LNCAP (cell line): ENCODE measurements around the gene TMEM132D.

Source experiments
- CTCF ChIP-seq: fragments of 450-650 bp; IDR thresholded peaks from 2 replicates; pipeline ENCODE4 v1.5.1; 2017; ENCODE audit warnings: mild to moderate bottlenecking

The TMEM132D gene

GRCh38 chr12:129082441-129082840, 821.4 kb downstream of the TMEM132D start:
- TF ChIP-seq CTCF, result no peak

DNA sequence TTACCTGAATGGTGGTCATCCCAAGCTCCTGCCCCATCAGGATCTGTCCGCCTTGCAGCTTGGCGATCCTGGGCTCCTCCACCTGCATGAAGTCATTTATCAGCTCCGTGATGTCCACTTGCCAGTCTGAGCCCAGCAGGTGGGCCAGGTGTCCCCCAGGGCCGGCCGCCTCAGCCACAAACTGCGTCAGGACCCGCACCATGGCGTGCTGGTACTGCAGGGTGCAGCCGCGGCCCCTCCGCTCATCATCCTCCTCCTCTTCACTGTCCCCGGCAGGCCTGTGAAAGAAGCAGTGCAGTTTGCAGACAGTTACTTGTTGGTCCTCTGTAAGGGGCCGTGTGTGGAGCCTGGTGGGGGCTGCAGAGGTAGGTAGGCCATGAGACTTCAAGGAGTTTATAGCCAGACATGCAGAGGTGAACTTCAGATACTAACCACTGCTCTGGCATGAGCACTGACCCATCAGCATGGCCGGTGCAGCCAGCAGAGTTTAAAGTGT, 822.0 kb downstream of the TMEM132D start:
- no peak for TF ChIP-seq CTCF

DNA sequence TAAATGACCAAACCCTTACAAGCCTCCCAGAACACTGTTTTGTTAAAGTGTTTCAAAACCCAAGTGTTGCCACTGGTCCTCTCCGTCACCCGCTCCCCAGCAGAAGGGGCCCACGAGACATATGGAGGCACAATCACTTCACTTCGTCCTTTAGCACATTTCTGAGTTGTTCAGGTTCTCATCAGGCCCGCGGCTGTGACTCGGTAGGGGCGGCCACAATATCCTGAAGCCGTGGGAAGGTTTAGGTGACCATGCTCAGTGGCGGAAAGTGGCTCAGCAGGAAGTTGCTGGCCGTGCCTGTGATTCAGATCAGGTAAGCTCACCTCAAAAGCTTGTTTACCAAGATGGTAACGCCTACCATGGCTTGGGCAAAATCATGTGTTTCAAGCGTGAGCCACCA, 823.0 kb downstream of the TMEM132D start:
- TF ChIP-seq CTCF, result no peak

DNA sequence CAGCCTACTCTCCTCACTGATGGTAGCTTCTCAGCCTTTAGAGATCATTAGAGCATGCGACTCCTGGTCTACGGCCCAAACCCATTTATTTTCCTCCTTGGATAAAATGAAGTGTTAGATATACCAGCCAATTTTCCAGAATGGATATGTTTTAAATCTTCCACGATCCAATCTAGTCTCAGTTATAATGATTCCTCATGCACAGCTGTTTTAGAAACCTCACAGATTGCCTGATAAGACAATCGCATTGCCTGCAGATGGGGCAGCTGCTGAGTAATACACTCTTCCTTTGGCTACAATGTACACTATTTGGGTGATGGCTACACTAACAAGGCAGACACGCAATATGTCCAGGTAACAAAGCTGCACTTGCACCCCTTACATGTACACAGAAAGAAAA, 823.4 kb downstream of the TMEM132D start:
- no peak for TF ChIP-seq CTCF

GRCh38 chr12:129079719-129080118, 824.1 kb downstream of the TMEM132D start:
- no peak for TF ChIP-seq CTCF

- TF ChIP-seq CTCF, result no peak
Observed at GRCh38 chr12:129076441-129077320, 827.1 kb downstream of the TMEM132D start.

GRCh38 chr12:129075460-129076208, 828.2 kb downstream of the TMEM132D start:
- no peak for TF ChIP-seq CTCF
